ENCODE results near the gene EFNB1.

Gene EFNB1

DNA sequence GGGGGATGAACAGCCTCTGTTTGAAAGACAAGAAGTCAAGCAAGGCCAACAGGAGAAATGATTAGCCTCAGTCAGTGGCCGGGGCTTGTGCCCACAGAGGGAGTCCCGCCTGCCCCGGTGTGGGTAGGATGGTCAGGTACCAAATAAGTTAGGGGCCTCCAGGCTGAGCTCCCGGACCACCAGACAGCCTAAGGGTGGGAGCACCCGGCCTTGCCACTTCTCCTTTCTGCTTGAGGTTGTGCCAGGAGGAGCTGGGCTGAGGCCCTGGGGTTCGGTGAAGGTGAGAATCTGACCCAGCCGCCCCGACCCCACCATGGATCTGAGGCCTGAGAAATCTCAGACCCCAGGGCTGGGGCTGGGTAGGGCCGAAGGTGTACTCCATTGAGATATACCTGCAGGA, 48.8 kb downstream of the EFNB1 start:
- Histone ChIP-seq H3K4me1 (no peaks in the 10 kb centered on the region), H3K27me3 (no peaks in the 10 kb centered on the region), H3K36me3 (no peaks in the 10 kb centered on the region), H3K27ac (no peak overlapping the region), H3K4me3 (no peak overlapping the region), H3K9me3 (no peaks in the 10 kb centered on the region)
- no peak for TF ChIP-seq CTCF (IDR thresholded peaks at IDR 0.05)
- no peak for DNase-seq
- intact Hi-C loops (cut with DNase I; ENCODE audit: low total_unique reads): no loop called here

- intact Hi-C loops (cut with DNase I; ENCODE audit: low total_unique reads): no loop called here
- Histone ChIP-seq H3K4me1 (no peaks in the 10 kb centered on the region), H3K27ac (no peak overlapping the region), H3K4me3 (no peak overlapping the region), H3K36me3 (no peaks in the 10 kb centered on the region), H3K27me3 (no peaks in the 10 kb centered on the region), H3K9me3 (no peaks in the 10 kb centered on the region)
- DNase-seq: no peak
- no peak for TF ChIP-seq CTCF (IDR thresholded peaks at IDR 0.05)
Measured at GRCh38 chrX:68878977-68879645, 50.3 kb downstream of the EFNB1 start.

GRCh38 chrX:68880846-68881552, 52.2 kb downstream of the EFNB1 start:
- Histone ChIP-seq H3K36me3 (no peaks in the 10 kb centered on the region), H3K9me3 (no peaks in the 10 kb centered on the region), H3K27me3 (no peaks in the 10 kb centered on the region), H3K4me3 (no peak overlapping the region), H3K4me1 (no peaks in the 10 kb centered on the region), H3K27ac (no peak overlapping the region)
- TF ChIP-seq CTCF (IDR thresholded peaks at IDR 0.05): no peak
- DNase-seq: no peak
- intact Hi-C loops (cut with DNase I; ENCODE audit: low total_unique reads): no loop called here

- H3K4me3 ChIP-seq: no peak overlapping the region
- no peaks in the 10 kb centered on the region for H3K27me3 ChIP-seq
- no peak for TF ChIP-seq CTCF (IDR thresholded peaks at IDR 0.05)
- no peaks in the 10 kb centered on the region for H3K36me3 ChIP-seq
- H3K4me1 ChIP-seq: no peaks in the 10 kb centered on the region
- H3K27ac ChIP-seq: no peak overlapping the region
- intact Hi-C loops (cut with DNase I; ENCODE audit: low total_unique reads): no loop called here
- DNase-seq: no peak
- H3K9me3 ChIP-seq: no peaks in the 10 kb centered on the region
Measured at GRCh38 chrX:68881911-68882310, 53.1 kb downstream of the EFNB1 start.

GRCh38 chrX:68883800-68884199, 55.0 kb downstream of the EFNB1 start:
- Histone ChIP-seq H3K4me3 (no peak overlapping the region), H3K9me3 (no peaks in the 10 kb centered on the region), H3K36me3 (no peaks in the 10 kb centered on the region), H3K27ac (no peak overlapping the region), H3K4me1 (no peaks in the 10 kb centered on the region), H3K27me3 (no peaks in the 10 kb centered on the region)
- no peak for TF ChIP-seq CTCF (IDR thresholded peaks at IDR 0.05)
- intact Hi-C loops (cut with DNase I; ENCODE audit: low total_unique reads): no loop called here
- DNase-seq: no peak

Data from tibial artery (tissue), 4 donors.